ENCODE results near the gene WT1. TPM values are rescaled to one million over a fixed set of nuclear protein-coding genes. Genes with fewer than 3 reads are reported as not detected.

Gene WT1
- total and polyA plus RNA-seq, 2 of the 8 experiments (the other 6 are each of a cell fraction or from before 2014, with no cell fraction given) = 0.05 to 0.17 TPM

GRCh38 chr11:32340181-32340580, 95.2 kb downstream of the WT1 start:
- Histone ChIP-seq H3K14ac (ENCODE audit: insufficient read length) (no peak overlapping the region), H2AK5ac (ENCODE audit: low read depth, low read length) (no peak overlapping the region), H2BK12ac (ENCODE audit: low read depth, low read length) (no peak overlapping the region), H3K23me2 (ENCODE audit: low read depth, low read length) (no peaks in the 10 kb centered on the region), H2BK120ac (replicated peaks; ENCODE audit: low read depth, low read length) (no peak overlapping the region), H3K79me1 (ENCODE audit: low read depth, low read length) (no peaks in the 10 kb centered on the region), H4K5ac (ENCODE audit: insufficient read length, low read depth, low read length) (no peak overlapping the region), H3K79me2 (ENCODE audit: control insufficient read depth in 1 of 2, insufficient read depth in 2 of 2, low read length in 2 of 2) (no peaks in the 10 kb centered on the region), H3K4ac (replicated peaks; ENCODE audit: insufficient read length, low read depth, low read length) (no peak overlapping the region), H3K9me3 (ENCODE audit: insufficient read depth in 2 of 2, low read depth in 1 of 2, low read length in 1 of 2) (no peaks in the 10 kb centered on the region), H3K9ac (replicated peaks in 1 of 4; ENCODE audit: extremely low read depth in 1 of 4, low read depth in 3 of 4, low read length in 3 of 4) (no peak overlapping the region), H3K27ac (ENCODE audit: low read depth, low read length) (no peak overlapping the region), H2AFZ (ENCODE audit: low read length) (no peak overlapping the region), H3K27me3 (replicated peaks in 1 of 4; ENCODE audit: control insufficient read depth in 3 of 4, extremely low read depth in 1 of 4, insufficient read depth in 3 of 4, low read length in 3 of 4) (no peaks in the 10 kb centered on the region; a peak in 3 of 7 replicates), H3K23ac (ENCODE audit: insufficient read length) (no peak overlapping the region), H3K56ac (replicated peaks; ENCODE audit: insufficient read length, low read depth, low read length) (no peak overlapping the region), H3K4me3 (ENCODE audit: extremely low read depth in 1 of 4, insufficient read depth in 2 of 4, low read depth in 3 of 4, low read length in 4 of 4) (no peak overlapping the region), H2BK15ac (ENCODE audit: low read length) (no peak overlapping the region), H3K4me2 (ENCODE audit: insufficient read depth in 1 of 2, low read depth in 2 of 2, low read length in 2 of 2) (no peak overlapping the region), H3K18ac (ENCODE audit: extremely low read depth, low read length) (no peak overlapping the region), H4K8ac (ENCODE audit: extremely low read depth, insufficient read depth, low read length) (no peak overlapping the region), H4K91ac (replicated peaks; ENCODE audit: insufficient read length, low read length) (no peak overlapping the region), H3K36me3 (ENCODE audit: control insufficient read depth in 2 of 4, insufficient read depth in 4 of 4, low read length in 3 of 4) (no peaks in the 10 kb centered on the region), H2BK5ac (ENCODE audit: low read depth, low read length) (no peak overlapping the region), H4K20me1 (replicated peaks in 1 of 2; ENCODE audit: control insufficient read depth in 1 of 2, insufficient read depth in 2 of 2, low read length in 2 of 2) (no peaks in the 10 kb centered on the region), H3K4me1 (replicated peaks in 1 of 4; ENCODE audit: control insufficient read depth in 3 of 4, insufficient read depth in 4 of 4, low read length in 3 of 4) (no peaks in the 10 kb centered on the region), H2BK20ac (ENCODE audit: low read length) (no peak overlapping the region)
- CTCF ChIA-PET (ENCODE audit: partially characterized antibody) = interaction anchor here (0.8 to 8.8 kb wide), 4 partner anchors 19 to 50 kb away, joined by 3 to 125 read pairs (median 3); no protein-coding TSS in a partner anchor
- FAIRE-seq (no peak), DNase-seq (ENCODE audit: low read depth in 1 of 2, low spot score in 2 of 2) (no peak)
- POLR2A ChIA-PET (ENCODE audit: partially characterized antibody) = no interaction called here
- WGBS, 2 experiments (ENCODE audit: extremely low coverage in 1 of 2, insufficient coverage in 1 of 2, insufficient read length in 1 of 2, insufficient replicate concordance in 2 of 2, low coverage in 1 of 2, low lambda C conversion rate in 2 of 2, missing lambda C conversion rate in 1 of 2) = 94% methylated on average over 3 of the region's 3 CpGs; no CpG with 5 or more reads in 1 of the 2 experiments
- no peak for TF ChIP-seq SAP30 (IDR thresholded peaks at IDR 0.05; ENCODE audit: insufficient read depth, insufficient replicate concordance, low read length)
- TF ChIP-seq TBP (IDR thresholded peaks at IDR 0.05; ENCODE audit: low read depth, low read length) = no peak
- no peak for TF ChIP-seq PHF8 (conservative IDR thresholded peaks at IDR 0.05; ENCODE audit: low read depth, low read length)

Data from H1 (cell line).